Endothelial cell of umbilical vein (primary cell): ENCODE data around the gene HES7. TPM values are rescaled to one million over a fixed set of nuclear protein-coding genes. Genes with fewer than 3 reads are reported as not detected.

Experiments
- BruUV-seq: library from RNA; stranded (reverse); fragments of 400-500 nt; replicated peaks from 2 replicates; lab custom pipeline; 2021; lab: Mats Ljungman, UMichigan
- CTCF ChIA-PET: fragments of 300-600, 350-600 bp; sonication (Branson Sonifier 250); formaldehyde crosslinking; loops from one replicate; lab custom pipeline; 2021; ENCODE audit warnings: antibody characterized with exemption, inconsistent platforms; lab: Charles Lee
- POLR2A ChIA-PET: fragments of 300-600, 350-600 bp; sonication (Branson Sonifier 250); formaldehyde crosslinking; loops from one replicate; lab custom pipeline; 2021; ENCODE audit warnings: antibody characterized with exemption, inconsistent platforms; lab: Charles Lee
- DNase-seq: peaks from one replicate; pipeline ENCODE4 v3.0.0-alpha.2; 2011; ENCODE audit warnings: low read depth, low spot score
- FAIRE-seq: peaks from 2 replicates; lab custom pipeline; 2011; peaks lifted over from hg19 to GRCh38; lab: Jason Lieb, UNC
- H2AFZ ChIP-seq: 2 replicates; pipeline ENCODE4 v1.6.0; 2012; ENCODE audit warnings: low read depth, low read length, control low read depth, inconsistent platforms
- H3K27ac ChIP-seq: 2 replicates; pipeline ENCODE4 v1.5.1; 2011; ENCODE audit warnings: low read depth, mild to moderate bottlenecking, control low read depth, low read length, moderate library complexity; ENCODE audit not compliant: insufficient read depth
- H3K27me3 ChIP-seq, 2 experiments: 2 replicates each; pipeline versions ENCODE4 v1.6.0 to v1.6.1; 2011; ENCODE audit warnings: low read length in 2 of 2, mixed read lengths in 1 of 2; ENCODE audit not compliant: control insufficient read depth in 2 of 2, insufficient read depth in 2 of 2
- H3K36me3 ChIP-seq, 2 experiments: 2 replicates in 1 of 2; 3 replicates in 1 of 2; pipeline ENCODE4 v1.5.1; 2011; ENCODE audit warnings: low read length in 2 of 2, mild to moderate bottlenecking in 1 of 2, moderate library complexity in 1 of 2; ENCODE audit not compliant: control insufficient read depth in 2 of 2, insufficient read depth in 2 of 2; ENCODE audit errors: extremely low read depth in 1 of 2
- H3K4me1 ChIP-seq: 3 replicates; pipeline ENCODE4 v1.5.1; 2011; ENCODE audit warnings: mild to moderate bottlenecking, low read length; ENCODE audit not compliant: control insufficient read depth, insufficient read depth; ENCODE audit errors: extremely low read depth
- H3K4me2 ChIP-seq: 2 replicates; pipeline ENCODE4 v1.6.1; 2011; ENCODE audit warnings: low read length, control low read depth, mixed read lengths; ENCODE audit not compliant: insufficient read depth
- H3K4me3 ChIP-seq, 3 experiments: fragments of 200-600 bp in 1 of 3; sonication (generic), shearing (Covaris generic) in 1 of 3; replicated peaks in 1 of 3; 2 replicates each; pipeline ENCODE4 v1.5.1; 2011 to 2016; ENCODE audit warnings: control low read depth in 3 of 3, low read length in 3 of 3, mild to moderate bottlenecking in 2 of 3, inconsistent platforms in 1 of 3, low read depth in 1 of 3, moderate library complexity in 1 of 3; ENCODE audit not compliant: insufficient read depth in 1 of 3
- H3K79me2 ChIP-seq: 2 replicates; pipeline ENCODE4 v1.6.0; 2012; ENCODE audit warnings: low read length, inconsistent platforms; ENCODE audit not compliant: control insufficient read depth, insufficient read depth
- H3K9ac ChIP-seq: replicated peaks from 2 replicates; pipeline ENCODE3; 2011; ENCODE audit warnings: low read length, control low read depth; ENCODE audit not compliant: insufficient read depth; ENCODE audit errors: extremely low read depth
- H3K9me1 ChIP-seq: replicated peaks from 3 replicates; pipeline ENCODE4 v1.6.0; 2011; ENCODE audit warnings: mild to moderate bottlenecking, low read length; ENCODE audit not compliant: control insufficient read depth, insufficient read depth; ENCODE audit errors: extremely low read depth
- H3K9me3 ChIP-seq: replicated peaks from 2 replicates; pipeline ENCODE4 v1.5.1; 2012; ENCODE audit warnings: low read length, inconsistent platforms; ENCODE audit not compliant: control insufficient read depth, insufficient read depth
- H4K20me1 ChIP-seq: replicated peaks from 2 replicates; pipeline ENCODE3; 2011; ENCODE audit warnings: mild to moderate bottlenecking, low read length; ENCODE audit not compliant: control insufficient read depth, insufficient read depth; ENCODE audit errors: extremely low read depth
- CTCF ChIP-seq, 2 donors: IDR thresholded peaks; 1 replicate in 1 of 2; 2 replicates in 1 of 2; pipeline ENCODE4 v1.5.1; 2011; ENCODE audit warnings: low read length in 2 of 2, mild to moderate bottlenecking in 2 of 2, moderate library complexity in 2 of 2, control low read depth in 1 of 2, inconsistent platforms in 1 of 2, low read depth in 1 of 2; ENCODE audit not compliant: insufficient read depth in 1 of 2; ENCODE audit errors: extremely low read depth in 1 of 2
- EZH2 ChIP-seq: IDR thresholded peaks from 2 replicates; pipeline ENCODE4 v1.6.1; 2012; ENCODE audit warnings: borderline replicate concordance, low read depth, mild to moderate bottlenecking, moderate library complexity, low read length, inconsistent platforms; ENCODE audit not compliant: severe bottlenecking
- JUN ChIP-seq: IDR thresholded peaks from 2 replicates; pipeline ENCODE4 v1.6.1; 2011; ENCODE audit warnings: borderline replicate concordance, low read depth; ENCODE audit not compliant: insufficient read length, insufficient read depth
- POLR2A ChIP-seq: IDR thresholded peaks from 2 replicates; pipeline ENCODE4 v1.6.1; 2012; ENCODE audit warnings: low read depth, mild to moderate bottlenecking, control low read depth, low read length
- dilution Hi-C: fragments of 300-500 bp; cut with MboI; formaldehyde crosslinking; loops from one replicate; pipeline ENCODE4 v1.15.0; 2019; ENCODE audit warnings: low sequenced_read_pairs; ENCODE audit not compliant: extremely low pct_ligation_motif_present
- intact Hi-C: fragments of 100-400 bp; cut with micrococcal nuclease; formaldehyde crosslinking; loops from one replicate; pipeline ENCODE4 v1.10.0; 2022
- polyA plus RNA-seq, 4 experiments: library from polyadenylated mRNA; depleted of rRNA in 3 of 4; stranded (reverse) in 3 of 4; unstranded in 1 of 4; fragments of >200 nt; gene quantifications; 2 replicates each; pipeline versions ENCODE4 v1.2.1 to v1.2.3, GENCODE V29; 2011 to 2012; ENCODE audit warnings: missing spikeins in 1 of 4
- total RNA-seq: library from RNA; stranded (reverse); gene quantifications from 2 replicates; pipeline ENCODE4 v1.2.3, GENCODE V29; 2021

HES7 gene
- total and polyA plus RNA-seq, 2 donors (not counting 3 experiments of a cell fraction or from before 2014, with no cell fraction given), result 0.19 to 0.51 TPM

- dilution Hi-C loops, result no loop called here
- Histone ChIP-seq H3K4me3 (no peak overlapping the region), H3K9ac (no peak overlapping the region), H3K4me1 (no peaks in the 10 kb centered on the region), H3K4me2 (no peak overlapping the region), H3K79me2 (no peaks in the 10 kb centered on the region), H2AFZ (peak overlapping the region; percentile 31), H3K36me3 (no peaks in the 10 kb centered on the region), H3K9me1 (no peaks in the 10 kb centered on the region), H4K20me1 (no peaks in the 10 kb centered on the region), H3K27ac (no peak overlapping the region), H3K9me3 (no peaks in the 10 kb centered on the region), H3K27me3 (peaks cover 35 to 38% of the 10 kb centered on the region in 2 experiments)
- no TSS peak for BruUV-seq
- POLR2A ChIA-PET, result interaction anchor here (1.1 kb wide), 1 partner anchor 99 kb away, joined by 3 read pairs; no protein-coding TSS in a partner anchor
- TF ChIP-seq JUN (no peak), EZH2 (no peak), POLR2A (no peak), CTCF (IDR thresholded peaks at IDR 0.05; ENCODE audit: extremely low read depth in 1 of 2, insufficient read depth in 1 of 2, low read depth in 1 of 2, low read length in 2 of 2) (peak; percentile 92 to 98)
- DNase-seq (peak; percentile 59), FAIRE-seq (peak; percentile 87)
- CTCF ChIA-PET, result interaction anchor here (0.6 to 4.6 kb wide), 40 partner anchors 10 to 822 kb away, joined by 3 to 158 read pairs (median 4); partner anchors contain the start of genes ALOX12B, ALOXE3, HES7 and SLC25A35
- intact Hi-C loops, result no loop called here
Measured at GRCh38 chr17:8073627-8074484, 50.0 kb downstream of the HES7 start.
